Measurements from ENCODE around the gene FMOD.

FMOD gene

DNA sequence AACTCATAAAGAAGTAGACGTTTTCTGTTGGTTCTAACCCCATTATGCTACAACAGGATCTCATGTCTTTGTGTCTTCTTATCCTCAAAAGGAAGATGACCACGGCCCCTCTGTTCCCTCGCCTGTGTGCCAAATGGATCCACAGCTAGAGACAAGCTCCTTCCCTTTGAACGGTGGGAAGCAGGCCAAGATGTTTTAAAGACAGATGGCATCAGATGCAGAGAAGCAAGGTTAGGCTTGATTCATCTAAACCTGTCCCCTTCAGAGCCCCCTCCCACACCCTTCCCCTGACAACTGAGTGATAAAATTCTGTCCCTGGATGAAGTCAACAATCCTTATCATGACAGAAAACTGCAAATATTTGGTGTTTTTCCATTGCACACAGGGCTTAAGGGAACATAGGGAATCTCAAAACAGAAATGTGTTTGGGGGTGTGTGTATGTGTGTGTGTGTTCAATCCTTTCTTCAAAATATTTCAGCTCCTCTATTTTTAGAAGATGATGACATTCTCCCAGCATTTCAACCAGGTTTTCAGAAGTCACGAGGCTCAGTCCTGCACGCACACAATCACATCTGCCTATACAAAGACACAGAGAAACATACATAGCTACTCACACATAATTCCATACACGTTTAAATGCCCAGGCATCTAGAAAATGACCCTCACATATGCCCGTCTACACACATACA lies 27.8 kb upstream of the FMOD start:
- Histone ChIP-seq H3K9ac (ENCODE audit: low read length) (no peak overlapping the region), H3K27ac (ENCODE audit: low read depth, low read length) (no peak overlapping the region), H3K79me2 (ENCODE audit: insufficient read depth, low read length) (no peaks in the 10 kb centered on the region), H3K9me2 (replicated peaks; ENCODE audit: insufficient read depth, low read length) (no peaks in the 10 kb centered on the region), H2AFZ (ENCODE audit: low read depth, low read length, severe bottlenecking) (no peak overlapping the region), H3K27me3 (ENCODE audit: low read length) (no peaks in the 10 kb centered on the region), H4K20me1 (ENCODE audit: low read depth, low read length) (no peaks in the 10 kb centered on the region), H3K4me3 (ENCODE audit: insufficient read depth, low read length, poor library complexity, severe bottlenecking) (no peak overlapping the region), H3F3A (ENCODE audit: insufficient read depth) (no peaks in the 10 kb centered on the region), H3K36me3 (ENCODE audit: low read length) (no peaks in the 10 kb centered on the region), H3K4me2 (ENCODE audit: low read depth, low read length, poor library complexity, severe bottlenecking) (no peak overlapping the region), H3K9me3 (ENCODE audit: insufficient read depth, low read length) (no peaks in the 10 kb centered on the region)
- TF ChIP-seq, protein P1, sequence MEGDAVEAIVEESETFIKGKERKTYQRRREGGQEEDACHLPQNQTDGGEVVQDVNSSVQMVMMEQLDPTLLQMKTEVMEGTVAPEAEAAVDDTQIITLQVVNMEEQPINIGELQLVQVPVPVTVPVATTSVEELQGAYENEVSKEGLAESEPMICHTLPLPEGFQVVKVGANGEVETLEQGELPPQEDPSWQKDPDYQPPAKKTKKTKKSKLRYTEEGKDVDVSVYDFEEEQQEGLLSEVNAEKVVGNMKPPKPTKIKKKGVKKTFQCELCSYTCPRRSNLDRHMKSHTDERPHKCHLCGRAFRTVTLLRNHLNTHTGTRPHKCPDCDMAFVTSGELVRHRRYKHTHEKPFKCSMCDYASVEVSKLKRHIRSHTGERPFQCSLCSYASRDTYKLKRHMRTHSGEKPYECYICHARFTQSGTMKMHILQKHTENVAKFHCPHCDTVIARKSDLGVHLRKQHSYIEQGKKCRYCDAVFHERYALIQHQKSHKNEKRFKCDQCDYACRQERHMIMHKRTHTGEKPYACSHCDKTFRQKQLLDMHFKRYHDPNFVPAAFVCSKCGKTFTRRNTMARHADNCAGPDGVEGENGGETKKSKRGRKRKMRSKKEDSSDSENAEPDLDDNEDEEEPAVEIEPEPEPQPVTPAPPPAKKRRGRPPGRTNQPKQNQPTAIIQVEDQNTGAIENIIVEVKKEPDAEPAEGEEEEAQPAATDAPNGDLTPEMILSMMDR (IDR thresholded peaks at IDR 0.05; ENCODE audit: insufficient read depth, low read length, poor library complexity, severe bottlenecking): no peak

- Histone ChIP-seq H4K20me1 (ENCODE audit: low read depth, low read length) (no peaks in the 10 kb centered on the region), H3K9me3 (ENCODE audit: insufficient read depth, low read length) (no peaks in the 10 kb centered on the region), H3K9ac (ENCODE audit: low read length) (no peak overlapping the region), H3K36me3 (ENCODE audit: low read length) (no peaks in the 10 kb centered on the region), H3K9me2 (replicated peaks; ENCODE audit: insufficient read depth, low read length) (no peaks in the 10 kb centered on the region), H3K4me3 (ENCODE audit: insufficient read depth, low read length, poor library complexity, severe bottlenecking) (no peak overlapping the region), H3F3A (ENCODE audit: insufficient read depth) (no peaks in the 10 kb centered on the region), H3K27me3 (ENCODE audit: low read length) (no peaks in the 10 kb centered on the region), H3K79me2 (ENCODE audit: insufficient read depth, low read length) (no peaks in the 10 kb centered on the region), H3K4me2 (ENCODE audit: low read depth, low read length, poor library complexity, severe bottlenecking) (no peak overlapping the region), H2AFZ (ENCODE audit: low read depth, low read length, severe bottlenecking) (no peak overlapping the region), H3K27ac (ENCODE audit: low read depth, low read length) (no peak overlapping the region)
- TF ChIP-seq EZH2phosphoT487 (conservative IDR thresholded peaks at IDR 0.05; ENCODE audit: low read length): no peak
- TF ChIP-seq, protein P1 (IDR thresholded peaks at IDR 0.05; ENCODE audit: insufficient read depth, low read length, poor library complexity, severe bottlenecking): no peak
Measured at GRCh38 chr1:203373991-203374390, 23.1 kb upstream of the FMOD start.

GRCh38 chr1:203373002-203373401 lies 22.1 kb upstream of the FMOD start:
- Histone ChIP-seq H3F3A (ENCODE audit: insufficient read depth) (no peaks in the 10 kb centered on the region), H3K4me2 (ENCODE audit: low read depth, low read length, poor library complexity, severe bottlenecking) (no peak overlapping the region), H3K4me3 (ENCODE audit: insufficient read depth, low read length, poor library complexity, severe bottlenecking) (no peak overlapping the region), H3K9me3 (ENCODE audit: insufficient read depth, low read length) (no peaks in the 10 kb centered on the region), H3K27me3 (ENCODE audit: low read length) (no peaks in the 10 kb centered on the region), H3K36me3 (ENCODE audit: low read length) (no peaks in the 10 kb centered on the region), H3K27ac (ENCODE audit: low read depth, low read length) (no peak overlapping the region), H3K79me2 (ENCODE audit: insufficient read depth, low read length) (no peaks in the 10 kb centered on the region), H4K20me1 (ENCODE audit: low read depth, low read length) (no peaks in the 10 kb centered on the region), H2AFZ (ENCODE audit: low read depth, low read length, severe bottlenecking) (no peak overlapping the region), H3K9ac (ENCODE audit: low read length) (no peak overlapping the region), H3K9me2 (replicated peaks; ENCODE audit: insufficient read depth, low read length) (no peaks in the 10 kb centered on the region)
- TF ChIP-seq EZH2phosphoT487 (conservative IDR thresholded peaks at IDR 0.05; ENCODE audit: low read length): no peak
- TF ChIP-seq, protein P1 (IDR thresholded peaks at IDR 0.05; ENCODE audit: insufficient read depth, low read length, poor library complexity, severe bottlenecking): no peak
